GM23338 (cell line): ENCODE results near the gene QRICH2. TPM values are rescaled to one million over a fixed set of nuclear protein-coding genes. Genes with fewer than 3 reads are reported as not detected.

Experiments
- ATAC-seq: fragments of 200-7000 bp; cut with Tn5 transposase; 3 replicates; pipeline ENCODE4 v1.9.1; 2020
- DNase-seq: peaks from one replicate; pipeline ENCODE4 v3.0.0-alpha.2; 2015; ENCODE audit warnings: low spot score
- H2AFZ ChIP-seq: fragments of 200-600 bp; sonication (generic); 2 replicates; pipeline ENCODE4 v1.8.0; 2016; ENCODE audit warnings: antibody characterized with exemption, mild to moderate bottlenecking, moderate library complexity
- H3F3A ChIP-seq: fragments of 200-600 bp; sonication (generic); replicated peaks from 2 replicates; pipeline ENCODE4 v1.8.0; 2017; ENCODE audit warnings: antibody characterized with exemption, mixed run types, low read depth
- H3K27ac ChIP-seq: fragments of 200-600 bp; sonication (generic); 2 replicates; pipeline ENCODE4 v1.6.1; 2016; ENCODE audit warnings: low read depth
- H3K27me3 ChIP-seq: fragments of 200-600 bp; sonication (generic); 2 replicates; pipeline ENCODE4 v1.8.0; 2016; ENCODE audit warnings: mild to moderate bottlenecking, mixed run types, moderate library complexity; ENCODE audit not compliant: insufficient read depth
- H3K36me3 ChIP-seq: fragments of 200-600 bp; sonication (generic); 2 replicates; pipeline ENCODE4 v1.8.0; 2016; ENCODE audit warnings: mild to moderate bottlenecking; ENCODE audit not compliant: insufficient read depth
- H3K4me1 ChIP-seq: fragments of 200-600 bp; sonication (generic); 2 replicates; pipeline ENCODE4 v1.8.0; 2016; ENCODE audit warnings: mild to moderate bottlenecking, moderate library complexity; ENCODE audit not compliant: insufficient read depth
- H3K4me2 ChIP-seq: fragments of 200-600 bp; sonication (generic); 2 replicates; pipeline ENCODE4 v1.7.1; 2017; ENCODE audit warnings: mixed run types
- H3K4me3 ChIP-seq: fragments of 200-600 bp; sonication (generic); 2 replicates; pipeline ENCODE4 v1.6.1; 2016; ENCODE audit warnings: mixed run types
- H3K79me2 ChIP-seq: fragments of 200-600 bp; sonication (generic); replicated peaks from 2 replicates; pipeline ENCODE4 v1.8.0; 2017; ENCODE audit warnings: mild to moderate bottlenecking; ENCODE audit not compliant: insufficient read depth
- H3K9me2 ChIP-seq: fragments of 200-600 bp; sonication (generic); 2 replicates; pipeline ENCODE4 v1.8.0; 2017; ENCODE audit not compliant: insufficient read depth
- H4K20me1 ChIP-seq: fragments of 200-600 bp; sonication (generic); replicated peaks from 2 replicates; pipeline ENCODE4 v1.8.0; 2017; ENCODE audit warnings: mild to moderate bottlenecking; ENCODE audit not compliant: insufficient read depth
- H3K27ac Mint-ChIP-seq: 2 replicates; pipeline ENCODE4 v1.8.0; 2020; ENCODE audit warnings: inconsistent platforms, mild to moderate bottlenecking, moderate library complexity, mixed read lengths
- H3K27me3 Mint-ChIP-seq: 3 replicates; pipeline ENCODE4 v1.8.0; 2022; ENCODE audit warnings: low read depth, mild to moderate bottlenecking, moderate library complexity, mixed read lengths, inconsistent platforms; ENCODE audit not compliant: insufficient read depth, poor library complexity
- H3K36me3 Mint-ChIP-seq: 3 replicates; pipeline ENCODE4 v1.8.0; 2021; ENCODE audit warnings: low read depth, mild to moderate bottlenecking, inconsistent platforms, moderate library complexity, mixed read lengths
- H3K4me1 Mint-ChIP-seq: 3 replicates; pipeline ENCODE4 v1.8.0; 2020; ENCODE audit warnings: mild to moderate bottlenecking, inconsistent platforms, mixed read lengths
- H3K4me3 Mint-ChIP-seq: 3 replicates; pipeline ENCODE4 v1.8.0; 2021; ENCODE audit warnings: moderate library complexity, mild to moderate bottlenecking, inconsistent platforms, mixed read lengths
- H3K9me3 Mint-ChIP-seq: 3 replicates; pipeline ENCODE4 v1.8.0; 2020; ENCODE audit warnings: moderate library complexity, mild to moderate bottlenecking, inconsistent platforms, mixed read lengths
- CREB1 ChIP-seq: fragments of 250-450 bp; sonication (Bioruptor Pico); IDR thresholded peaks from 2 replicates; pipeline ENCODE4 v1.5.0; 2020; ENCODE audit warnings: low read depth, mild to moderate bottlenecking, moderate library complexity
- CTCF ChIP-seq, 2 experiments: fragments of 200-600 bp in 1 of 2; sonication (generic) in 1 of 2; conservative IDR thresholded peaks; 2 replicates each; pipeline versions ENCODE4 v1.5.1 to v1.6.1; 2016 to 2017; ENCODE audit warnings: antibody characterized with exemption in 2 of 2, low read depth in 2 of 2, mild to moderate bottlenecking in 2 of 2, moderate library complexity in 1 of 2
- ETS1 ChIP-seq: IDR thresholded peaks from 2 replicates; pipeline ENCODE4 v1.6.1; 2016; ENCODE audit warnings: antibody characterized with exemption
- EZH2 ChIP-seq: fragments of 200-600 bp; sonication (generic); IDR thresholded peaks from one replicate; pipeline ENCODE4 v1.8.0; 2017; ENCODE audit warnings: antibody characterized with exemption, mild to moderate bottlenecking, low read depth; ENCODE audit not compliant: unreplicated experiment
- EZH2phosphoT487 ChIP-seq: fragments of 200-600 bp; sonication (generic); IDR thresholded peaks from one replicate; pipeline ENCODE4 v1.8.1; 2018; ENCODE audit warnings: antibody characterized with exemption; ENCODE audit not compliant: unreplicated experiment
- JUNB ChIP-seq: IDR thresholded peaks from one replicate; pipeline ENCODE4 v1.6.1; 2016; ENCODE audit warnings: antibody characterized with exemption; ENCODE audit not compliant: unreplicated experiment
- NANOG ChIP-seq: IDR thresholded peaks from 2 replicates; pipeline ENCODE4 v1.6.1; 2016; ENCODE audit warnings: antibody characterized with exemption, borderline replicate concordance
- POLR2AphosphoS5 ChIP-seq: IDR thresholded peaks from 2 replicates; pipeline ENCODE4 v1.6.1; 2016; ENCODE audit warnings: antibody characterized with exemption, low read depth
- STAT1 ChIP-seq: IDR thresholded peaks from one replicate; pipeline ENCODE4 v1.6.1; 2016; ENCODE audit warnings: antibody characterized with exemption; ENCODE audit not compliant: unreplicated experiment
- ZNF114 ChIP-seq: fragments of 250-450 bp; sonication (Bioruptor Pico); IDR thresholded peaks from 2 replicates; pipeline ENCODE4 v1.5.0; 2020; ENCODE audit warnings: mild to moderate bottlenecking, moderate library complexity
- ZNF331 ChIP-seq: fragments of 250-450 bp; sonication (Bioruptor Pico); IDR thresholded peaks from 2 replicates; pipeline ENCODE4 v1.5.0; 2020; ENCODE audit warnings: low read depth, mild to moderate bottlenecking, moderate library complexity
- ZNF462 ChIP-seq: fragments of 250-450 bp; sonication (Bioruptor Pico); IDR thresholded peaks from 2 replicates; pipeline ENCODE4 v1.5.0; 2020; ENCODE audit warnings: mild to moderate bottlenecking, moderate library complexity
- polyA plus RNA-seq: library from polyadenylated mRNA; unstranded; fragments of >200 nt; fragmentation: Nextera tagmentation; extraction: Ambion mirVana; gene quantifications from 2 replicates; pipeline ENCODE4 v1.2.1, GENCODE V29; 2016
- total RNA-seq: library from RNA; depleted of rRNA; stranded (reverse); fragments of >200 nt; shearing (Covaris generic); gene quantifications from 2 replicates; pipeline ENCODE4 v1.2.3, GENCODE V29; 2014

The QRICH2 gene
- total and polyA plus RNA-seq, 2 experiments from 2014 or later = 2.2 to 3.7 TPM

- TF ChIP-seq ETS1 (no peak), NANOG (no peak), JUNB (no peak), EZH2 (no peak)
Measured at GRCh38 chr17:76296889-76297288, 11.2 kb downstream of the QRICH2 start (continued).

GRCh38 chr17:76296186-76296585 lies 11.9 kb downstream of the QRICH2 start:
- H3K4me3 Mint-ChIP-seq = no peak overlapping the region
- peaks cover 3% of the 10 kb centered on the region for H3K36me3 Mint-ChIP-seq
- Histone ChIP-seq H3K9me2 (no peaks in the 10 kb centered on the region), H3K4me1 (no peaks in the 10 kb centered on the region), H3K27ac (no peak overlapping the region), H3K36me3 (no peaks in the 10 kb centered on the region), H3K27me3 (no peaks in the 10 kb centered on the region), H3K4me3 (no peak overlapping the region), H3K79me2 (no peaks in the 10 kb centered on the region), H3F3A (no peaks in the 10 kb centered on the region), H2AFZ (no peak overlapping the region), H4K20me1 (no peaks in the 10 kb centered on the region), H3K4me2 (no peak overlapping the region)
- no peak for DNase-seq
- peaks cover 7% of the 10 kb centered on the region for H3K27me3 Mint-ChIP-seq
- no peaks in the 10 kb centered on the region for H3K9me3 Mint-ChIP-seq
- H3K27ac Mint-ChIP-seq = no peak overlapping the region
- ATAC-seq = no peak
- H3K4me1 Mint-ChIP-seq = 0 out of 3 replicates have a peak, but pooled peaks cover 3% of the 10 kb centered on the region
- no peak for TF ChIP-seq CREB1 (CRISPR knock-in tag)
- TF ChIP-seq ZNF462 (CRISPR knock-in tag) = no peak
- TF ChIP-seq STAT1 = no peak
- no peak for TF ChIP-seq EZH2
- TF ChIP-seq ETS1 = no peak
- no peak for TF ChIP-seq NANOG
- no peak for TF ChIP-seq CTCF (conservative IDR thresholded peaks at IDR 0.05; ENCODE audit: low read depth in 2 of 2)
- TF ChIP-seq EZH2phosphoT487 = no peak
- no peak for TF ChIP-seq POLR2AphosphoS5
- no peak for TF ChIP-seq ZNF114 (CRISPR knock-in tag)
- TF ChIP-seq ZNF331 (CRISPR knock-in tag) = no peak
